Measurements from ENCODE around the gene FAM219A.

DNA sequence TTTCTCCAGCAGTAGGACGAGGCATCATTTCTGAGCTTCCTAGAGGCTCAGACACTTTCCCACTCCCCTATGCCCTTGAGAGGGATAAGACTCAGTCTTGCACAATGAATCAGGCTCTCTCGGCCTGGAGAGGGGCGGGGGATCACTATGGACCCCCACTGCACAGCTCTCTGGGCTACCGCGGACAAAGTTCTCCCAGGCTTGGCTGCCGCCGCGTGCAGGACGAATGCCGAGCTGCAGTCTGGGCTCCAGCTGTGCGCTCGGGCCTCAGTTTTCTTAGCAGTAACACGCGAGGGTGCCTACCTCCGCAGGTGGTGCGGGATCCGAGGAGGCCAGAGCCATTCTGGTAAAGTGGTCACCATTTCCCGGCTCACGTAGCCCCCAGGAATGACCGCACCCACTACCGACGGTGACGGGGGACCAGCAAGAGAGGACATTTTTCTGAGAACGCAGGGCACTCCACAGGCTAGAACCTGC lies 78.3 kb downstream of the FAM219A start:
- TF ChIP-seq, protein P1, sequence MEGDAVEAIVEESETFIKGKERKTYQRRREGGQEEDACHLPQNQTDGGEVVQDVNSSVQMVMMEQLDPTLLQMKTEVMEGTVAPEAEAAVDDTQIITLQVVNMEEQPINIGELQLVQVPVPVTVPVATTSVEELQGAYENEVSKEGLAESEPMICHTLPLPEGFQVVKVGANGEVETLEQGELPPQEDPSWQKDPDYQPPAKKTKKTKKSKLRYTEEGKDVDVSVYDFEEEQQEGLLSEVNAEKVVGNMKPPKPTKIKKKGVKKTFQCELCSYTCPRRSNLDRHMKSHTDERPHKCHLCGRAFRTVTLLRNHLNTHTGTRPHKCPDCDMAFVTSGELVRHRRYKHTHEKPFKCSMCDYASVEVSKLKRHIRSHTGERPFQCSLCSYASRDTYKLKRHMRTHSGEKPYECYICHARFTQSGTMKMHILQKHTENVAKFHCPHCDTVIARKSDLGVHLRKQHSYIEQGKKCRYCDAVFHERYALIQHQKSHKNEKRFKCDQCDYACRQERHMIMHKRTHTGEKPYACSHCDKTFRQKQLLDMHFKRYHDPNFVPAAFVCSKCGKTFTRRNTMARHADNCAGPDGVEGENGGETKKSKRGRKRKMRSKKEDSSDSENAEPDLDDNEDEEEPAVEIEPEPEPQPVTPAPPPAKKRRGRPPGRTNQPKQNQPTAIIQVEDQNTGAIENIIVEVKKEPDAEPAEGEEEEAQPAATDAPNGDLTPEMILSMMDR (IDR thresholded peaks at IDR 0.05; ENCODE audit: poor library complexity): no peak
- TF ChIP-seq EZH2 (IDR thresholded peaks at IDR 0.05; ENCODE audit: borderline replicate concordance): no peak

Measured in hepatocyte (in vitro differentiated cells).